CD4-positive, alpha-beta T cell treated with Interleukin-17A for 4 hours (primary cell): ENCODE measurements around the gene METAP2.

Source experiments
- DNase-seq: peaks from one replicate; pipeline ENCODE4 v3.0.0-alpha.2; 2020; ENCODE audit warnings: mixed read lengths

The METAP2 gene

GRCh38 chr12:95553197-95553943 is 79.4 kb downstream of the METAP2 start:
- DNase-seq, result no peak

- DNase-seq, result no peak
Measured at GRCh38 chr12:95554532-95555071, 80.7 kb downstream of the METAP2 start.

- DNase-seq, result no peak
Measured at GRCh38 chr12:95557625-95558024, 83.7 kb downstream of the METAP2 start.
